HG03095 (cell line): ENCODE results near the gene C2orf81.
"Not testable (repeated sequence)": the region's sequence is repeated elsewhere in the genome, so short reads cannot be mapped to it uniquely, and the experiment has no call there.

Experiments
- ATAC-seq: cut with Tn5 transposase; IDR thresholded peaks from one replicate; pipeline ENCODE4 v1.9.1; 2021; ENCODE audit warnings: moderate library complexity; ENCODE audit not compliant: unreplicated experiment

Gene C2orf81

DNA sequence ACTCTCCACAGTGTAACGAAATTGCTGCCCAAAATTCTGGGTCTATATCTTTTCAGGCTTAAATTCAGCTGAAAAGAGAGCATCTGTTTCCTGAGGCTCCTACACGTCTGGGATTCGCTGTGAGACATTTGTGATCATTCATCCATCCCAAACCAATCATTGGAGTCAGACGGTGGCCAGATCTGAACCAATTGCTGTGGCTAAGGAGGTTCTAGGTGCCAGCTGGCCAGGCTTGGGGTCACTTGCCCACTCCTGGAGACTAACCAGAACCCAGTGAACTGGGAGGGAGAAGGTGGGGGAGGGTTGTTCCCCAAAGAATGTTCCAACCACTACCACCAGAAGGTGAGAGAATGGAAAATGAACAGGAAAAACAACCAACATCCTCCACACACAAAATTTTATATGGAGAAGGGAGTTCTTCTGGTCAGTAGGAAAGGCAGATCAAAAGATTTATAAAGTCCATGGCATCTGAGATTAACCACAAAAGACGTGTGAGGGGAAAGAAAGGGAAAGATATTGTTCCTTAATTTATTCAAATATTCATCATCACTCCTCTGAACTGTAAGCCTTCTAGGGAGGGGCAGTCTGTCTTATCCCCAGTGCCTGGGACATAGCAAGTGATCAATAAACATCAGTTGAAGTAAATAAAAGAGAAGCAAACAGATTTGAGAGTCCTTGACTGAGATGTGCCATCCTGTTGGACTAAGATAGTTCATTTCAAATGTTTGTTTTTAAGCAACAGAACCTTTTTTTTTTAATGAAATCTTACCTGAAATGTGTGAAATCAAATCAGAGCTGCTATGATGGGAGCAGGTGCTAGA, 23.3 kb upstream of the C2orf81 start:
- no peak for ATAC-seq

DNA sequence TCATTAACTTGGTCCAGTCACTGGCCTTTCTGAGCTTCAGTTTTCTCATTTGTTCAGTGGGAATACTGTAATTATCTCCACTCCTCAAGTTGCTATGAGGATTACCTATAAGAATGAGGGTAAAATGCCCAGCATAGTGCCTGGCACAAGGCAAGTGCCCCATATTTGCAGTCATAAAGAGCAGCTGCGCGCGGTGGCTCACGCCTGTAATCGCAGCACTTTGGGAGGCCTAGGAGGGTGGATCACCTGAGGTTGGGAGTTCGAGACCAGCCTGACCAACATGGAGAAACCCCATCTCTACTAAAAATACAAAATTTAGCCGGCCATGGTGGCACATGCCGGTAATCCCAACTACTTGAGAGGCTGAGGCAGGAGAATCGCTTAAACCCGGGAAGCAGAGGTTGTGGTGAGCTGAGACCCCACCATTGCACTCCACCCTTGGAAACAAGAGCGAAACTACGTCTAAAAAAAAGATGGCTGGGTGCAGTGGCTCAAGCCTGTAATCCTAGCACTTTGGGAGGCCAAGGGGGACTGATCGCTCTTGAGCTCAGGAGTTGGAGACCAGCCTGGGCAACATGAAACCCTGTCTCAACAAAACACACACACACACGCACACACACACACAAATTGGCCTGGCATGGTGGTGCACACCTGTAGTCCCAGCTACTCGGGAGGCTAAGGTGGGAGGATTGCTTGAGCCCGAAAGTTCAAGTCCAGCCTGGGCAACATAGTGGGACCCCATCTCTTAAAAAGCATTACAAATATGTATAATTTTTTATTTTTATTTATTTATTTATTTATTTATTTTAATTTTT, 21.3 kb upstream of the C2orf81 start:
- not testable (repeated sequence) for ATAC-seq

DNA sequence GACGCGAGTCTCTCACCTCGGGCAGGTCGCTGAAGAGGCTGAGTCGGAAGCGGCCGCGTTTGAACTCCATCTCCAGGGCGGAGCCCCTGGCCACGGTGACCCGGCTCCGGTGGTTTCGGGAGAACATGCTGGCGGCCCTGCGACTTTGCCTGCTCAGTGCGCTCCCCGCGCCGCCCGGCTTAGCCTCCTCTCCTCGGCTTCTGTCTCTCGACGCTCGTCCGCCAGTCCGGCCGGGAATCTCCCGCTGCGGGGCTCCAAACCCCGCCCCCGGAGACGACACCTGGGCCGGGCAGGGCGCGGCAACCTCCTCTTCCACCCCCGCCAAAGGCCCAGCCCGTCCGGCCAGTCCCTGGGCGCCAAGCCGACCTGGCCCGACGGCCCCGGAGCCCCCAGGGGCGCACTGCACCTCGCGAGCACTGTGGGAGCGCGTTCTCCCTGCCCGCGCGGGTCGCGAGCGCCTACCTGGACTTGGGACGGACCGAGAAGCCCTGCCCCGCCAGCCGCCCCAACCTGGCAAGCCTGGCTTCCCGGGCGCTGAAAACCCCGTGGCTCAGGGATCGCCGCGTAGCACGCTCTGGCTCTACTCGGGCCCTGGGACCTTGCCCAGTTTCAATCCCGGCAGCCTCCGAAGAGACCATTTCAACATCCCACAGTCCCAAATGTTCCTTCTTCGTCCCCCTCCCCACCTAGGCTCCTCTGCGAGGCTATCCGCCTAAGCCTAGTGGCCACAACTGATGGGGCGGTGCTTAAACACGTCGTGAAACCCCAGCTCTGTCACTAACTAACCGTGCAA, 20.5 kb upstream of the C2orf81 start, which contains the start of gene RTKN:
RTKN (minus strand) TSS at position 248 of the 793 bp plus-strand sequence; CDS start at position 127, 121 bp downstream.
- ATAC-seq: no peak

DNA sequence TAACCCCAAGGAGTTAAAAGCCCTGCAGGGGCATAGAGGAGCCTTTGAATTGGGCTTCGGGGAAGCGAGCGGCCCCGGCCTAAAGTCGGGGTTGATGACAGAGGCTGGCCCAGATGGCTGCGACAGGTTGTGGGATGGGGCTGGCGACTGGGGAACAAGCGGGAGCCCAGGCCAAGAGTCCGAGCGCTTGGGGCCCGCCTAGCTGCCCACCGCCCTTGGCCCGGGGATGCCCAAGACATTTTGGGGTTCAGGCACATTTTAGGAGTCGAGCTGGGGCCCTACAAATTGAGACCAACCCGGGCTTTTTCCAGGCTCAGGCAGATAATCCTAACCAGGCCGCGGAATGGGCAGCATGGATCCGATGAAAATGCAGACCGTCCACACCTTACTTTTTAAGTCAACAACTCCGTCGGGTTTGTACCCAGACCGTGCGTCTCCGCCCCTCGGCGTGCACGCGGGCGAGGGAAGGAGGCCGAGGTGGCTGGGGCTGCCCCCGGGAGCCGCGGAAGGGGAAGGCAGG, 19.8 kb upstream of the C2orf81 start:
- ATAC-seq: no peak

DNA sequence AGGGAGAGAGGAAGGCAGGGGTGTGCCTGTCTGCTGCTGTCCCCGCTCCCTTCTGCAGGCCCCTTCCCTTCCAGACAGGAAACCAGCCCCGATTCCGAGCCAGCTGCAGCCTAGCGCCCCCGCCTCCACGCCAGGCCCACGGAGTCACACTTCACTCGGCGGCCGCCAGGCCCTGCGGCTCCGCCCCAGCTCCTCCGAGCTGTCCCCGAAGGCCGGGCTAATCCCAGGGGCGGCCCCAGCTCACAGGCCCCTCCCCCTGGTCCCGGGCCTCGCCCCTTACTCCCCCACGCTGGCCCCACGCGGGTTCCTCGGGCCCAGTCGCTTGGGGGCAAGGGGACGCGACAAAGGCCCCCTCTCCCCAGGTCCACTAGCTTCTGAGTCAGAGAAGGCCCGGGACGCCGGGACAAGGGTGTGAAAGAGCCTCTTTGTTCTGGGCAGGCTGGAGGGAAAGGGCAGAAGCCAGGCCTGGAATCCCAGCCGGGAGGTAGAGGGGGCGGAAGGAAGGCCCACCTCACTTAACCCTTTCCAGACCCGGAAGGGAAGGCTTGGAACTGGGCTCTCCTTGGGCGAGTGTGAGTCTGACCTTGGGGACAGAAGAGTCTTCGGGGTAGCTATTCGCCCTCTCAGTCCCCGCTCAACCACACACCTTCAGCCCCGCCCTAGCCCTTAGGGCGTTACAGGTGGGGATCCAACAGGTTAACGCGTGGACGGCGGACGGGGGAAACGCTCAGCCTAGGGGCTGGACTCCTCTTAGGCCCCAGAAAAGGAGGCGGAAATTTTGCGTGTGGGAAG, 19.2 kb upstream of the C2orf81 start:
- ATAC-seq: peak; percentile 82

DNA sequence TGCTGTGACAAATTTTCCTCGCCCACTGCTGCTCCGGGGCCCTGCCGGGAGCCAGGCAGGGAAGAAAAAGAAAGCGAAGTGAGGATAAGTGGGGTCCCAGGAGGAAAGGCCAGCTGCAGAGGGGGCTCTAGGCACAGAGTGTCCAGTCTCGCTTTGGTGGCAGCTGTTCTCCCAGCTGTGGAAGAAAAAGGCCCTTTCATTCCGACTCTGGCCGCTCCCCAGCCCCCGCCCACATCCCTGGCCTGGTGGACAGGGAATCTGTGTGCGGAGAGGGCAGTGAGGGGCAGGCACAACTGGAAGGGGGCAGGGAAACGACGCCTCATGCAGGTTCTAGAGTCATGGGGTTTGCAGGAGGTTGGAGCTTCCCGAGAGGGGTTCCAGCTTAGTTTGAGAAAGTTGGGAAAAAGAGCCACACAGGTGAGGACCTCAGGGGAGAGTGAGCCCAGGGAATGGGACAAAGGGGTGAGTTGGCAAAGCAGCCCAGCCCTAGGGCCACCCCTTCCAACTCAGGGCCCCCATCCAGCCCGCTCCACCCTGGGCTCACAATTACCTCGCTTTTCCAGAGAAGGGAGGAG, 18.5 kb upstream of the C2orf81 start:
- ATAC-seq: no peak

- ATAC-seq: no peak
Measured at GRCh38 chr2:74439373-74439772, 18.0 kb upstream of the C2orf81 start.

GRCh38 chr2:74438248-74438647, 16.8 kb upstream of the C2orf81 start:
- ATAC-seq: no peak

DNA sequence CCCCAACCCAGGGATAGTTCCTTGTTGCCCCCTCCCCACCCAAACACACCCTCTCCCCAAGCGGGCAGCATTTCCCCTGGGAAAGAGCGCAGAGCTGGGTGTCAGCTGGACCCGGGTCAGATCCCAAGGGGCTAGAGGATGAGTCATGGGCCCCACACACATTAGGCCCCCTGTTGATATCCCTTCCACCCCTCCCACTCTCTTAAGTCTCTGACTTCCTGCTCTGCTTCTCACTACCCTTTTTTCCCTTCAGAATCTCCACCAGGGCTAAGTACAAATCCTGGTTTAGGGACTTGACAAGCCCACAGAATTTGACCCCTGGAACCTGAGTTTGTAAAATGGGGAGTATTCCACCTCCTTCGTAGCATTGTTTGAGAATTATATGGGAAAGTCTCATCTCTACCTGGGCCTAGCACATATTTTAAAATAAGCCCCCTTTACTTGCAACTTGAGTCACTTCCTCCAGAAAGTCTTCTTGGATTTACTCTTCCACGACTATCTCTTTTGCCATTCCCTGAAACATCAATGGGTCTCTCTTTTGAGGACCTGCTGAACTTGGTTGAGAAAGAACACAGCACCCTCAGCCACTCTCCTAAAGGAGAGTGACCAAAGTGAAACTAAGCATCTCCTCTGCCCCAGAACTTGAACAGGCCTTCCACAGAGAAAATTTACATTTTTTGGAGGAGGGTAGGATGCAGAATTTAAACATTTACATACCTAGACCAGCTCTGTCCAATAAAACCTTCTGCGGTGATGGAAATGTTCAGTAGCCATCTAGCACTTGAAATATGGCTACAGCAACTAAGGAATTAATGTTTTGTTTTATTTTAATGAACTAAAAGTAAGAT, 15.7 kb upstream of the C2orf81 start:
- ATAC-seq: no peak

DNA sequence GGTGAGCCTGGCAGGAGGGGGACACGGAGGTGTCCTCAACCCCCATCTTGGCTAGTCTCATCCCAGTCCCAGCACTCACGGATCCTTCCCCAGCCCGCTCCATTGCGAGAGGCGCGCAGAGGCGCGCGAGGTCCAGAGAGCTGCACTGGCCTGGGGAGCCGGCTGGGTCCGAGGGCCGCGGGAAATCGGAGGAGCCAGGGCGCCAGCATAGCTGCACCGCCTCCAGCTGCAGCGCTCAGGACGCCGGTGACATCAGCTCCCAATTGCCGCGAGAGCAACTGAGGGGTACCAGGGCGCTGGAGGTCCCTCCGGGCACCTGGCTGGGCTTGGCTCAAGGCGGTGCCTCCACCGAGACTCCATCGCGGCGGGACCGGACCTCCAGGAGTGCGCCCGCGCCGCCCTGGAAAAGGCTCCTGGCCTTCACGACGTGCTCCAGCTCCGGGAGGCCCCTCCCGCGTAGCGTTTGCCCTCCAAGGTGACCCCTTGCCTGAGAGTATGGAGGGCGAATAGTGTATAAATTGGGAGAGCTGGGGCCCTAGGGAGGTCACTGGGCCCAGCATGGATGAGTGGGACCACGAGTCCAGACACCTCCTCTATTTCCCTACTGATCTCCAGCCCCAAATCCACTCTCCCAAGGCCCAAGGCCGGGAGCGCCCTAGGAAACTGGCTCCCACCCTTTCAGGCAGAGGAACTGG, 14.8 kb upstream of the C2orf81 start:
- ATAC-seq: no peak

- ATAC-seq: no peak
Measured at GRCh38 chr2:74430502-74430901, 9.1 kb upstream of the C2orf81 start.

- ATAC-seq: no peak
Measured at GRCh38 chr2:74429487-74430451, 8.3 kb upstream of the C2orf81 start.

GRCh38 chr2:74428675-74429074, 7.3 kb upstream of the C2orf81 start:
- no peak for ATAC-seq

DNA sequence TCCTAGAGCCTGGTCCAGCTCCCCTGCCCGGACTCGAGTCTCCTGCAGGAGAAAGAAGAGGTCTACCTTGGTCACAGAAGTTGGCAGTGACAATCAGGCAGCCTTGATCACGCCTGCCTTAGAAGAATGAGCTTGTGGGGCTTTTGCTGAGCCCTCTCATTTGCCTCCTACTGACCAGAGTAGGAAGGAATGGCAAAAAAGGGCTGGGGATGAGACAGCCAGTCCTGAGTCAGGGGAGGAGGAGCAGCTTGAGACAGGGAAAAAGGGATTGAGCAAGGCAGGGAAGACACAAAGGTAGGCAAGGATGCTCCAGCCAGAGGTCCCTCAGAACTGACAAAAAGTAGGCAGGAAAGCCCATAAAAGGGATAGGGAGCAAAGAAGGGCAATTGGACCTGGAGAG, 6.1 kb upstream of the C2orf81 start:
- no peak for ATAC-seq

GRCh38 chr2:74426181-74426758, 4.9 kb upstream of the C2orf81 start:
- ATAC-seq: no peak

GRCh38 chr2:74425523-74425922, 4.1 kb upstream of the C2orf81 start:
- no peak for ATAC-seq

DNA sequence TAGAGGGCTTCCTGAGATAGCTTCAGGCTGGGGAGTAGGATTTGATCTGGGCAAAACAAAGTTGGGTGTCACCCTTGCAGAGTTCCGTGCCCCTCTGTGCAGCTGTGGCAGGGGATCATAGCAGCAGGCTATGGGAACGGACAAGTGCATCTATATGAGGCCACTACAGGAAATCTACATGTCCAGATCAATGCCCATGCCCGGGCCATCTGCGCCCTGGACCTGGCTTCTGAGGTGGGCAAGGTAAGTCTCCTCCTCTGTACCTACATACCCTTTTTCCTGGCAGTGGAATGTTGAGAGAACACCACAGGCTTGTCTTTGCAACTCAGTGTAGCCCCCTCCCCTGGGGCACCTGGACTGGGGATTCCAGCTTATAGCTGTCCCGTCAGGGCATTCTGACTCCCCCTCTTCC, 3.6 kb upstream of the C2orf81 start:
- no peak for ATAC-seq
